DND-41 (cell line): ENCODE data around the gene AKT1S1.
A peak's percentile ranks its signal among the peaks of the same experiment; 100 is the strongest.

Source experiments
- ATAC-seq: fragments of 200-7000 bp; cut with Tn5 transposase; 3 replicates; pipeline ENCODE4 v1.9.1; 2021; ENCODE audit warnings: low read depth; ENCODE audit not compliant: insufficient read depth
- DNase-seq: peaks from one replicate; pipeline ENCODE4 v3.0.0-alpha.2; 2020
- H2AFZ ChIP-seq: 2 replicates; pipeline ENCODE4 v1.6.0; 2012; ENCODE audit warnings: low read depth, low read length
- H3K27ac ChIP-seq: 2 replicates; pipeline ENCODE4 v1.5.1; 2012; ENCODE audit warnings: low read length, inconsistent platforms
- H3K27me3 ChIP-seq: fragments of 200-600 bp; sonication (generic); 2 replicates; pipeline ENCODE4 v1.6.0; 2012; ENCODE audit warnings: low read length, mild to moderate bottlenecking, inconsistent platforms; ENCODE audit not compliant: insufficient read depth, poor library complexity
- H3K36me3 ChIP-seq: 2 replicates; pipeline ENCODE4 v1.5.1; 2012; ENCODE audit warnings: low read length, inconsistent platforms; ENCODE audit not compliant: insufficient read depth
- H3K4me1 ChIP-seq: 2 replicates; pipeline ENCODE4 v1.5.1; 2012; ENCODE audit warnings: mild to moderate bottlenecking, low read length; ENCODE audit not compliant: insufficient read depth
- H3K4me2 ChIP-seq: 2 replicates; pipeline ENCODE4 v1.6.0; 2012; ENCODE audit warnings: mild to moderate bottlenecking, moderate library complexity, low read length, inconsistent platforms; ENCODE audit not compliant: insufficient read depth
- H3K4me3 ChIP-seq, 2 experiments: fragments of 200-600 bp in 1 of 2; shearing (Covaris generic) in 1 of 2; 2 replicates each; pipeline ENCODE4 v1.5.1; 2012 to 2016; ENCODE audit warnings: inconsistent platforms in 2 of 2, low read length in 2 of 2, mild to moderate bottlenecking in 2 of 2, low read depth in 1 of 2, moderate library complexity in 1 of 2
- H3K79me2 ChIP-seq: 2 replicates; pipeline ENCODE4 v1.6.0; 2012; ENCODE audit warnings: low read length, inconsistent platforms; ENCODE audit not compliant: insufficient read depth
- H3K9ac ChIP-seq: 2 replicates; pipeline ENCODE4 v1.6.0; 2012; ENCODE audit warnings: low read depth, mild to moderate bottlenecking, inconsistent platforms, low read length, moderate library complexity
- H3K9me3 ChIP-seq: 2 replicates; pipeline ENCODE4 v1.5.1; 2012; ENCODE audit warnings: low read length, moderate library complexity, mild to moderate bottlenecking, inconsistent platforms; ENCODE audit not compliant: insufficient read depth, severe bottlenecking
- H4K20me1 ChIP-seq: 2 replicates; pipeline ENCODE4 v1.6.0; 2012; ENCODE audit warnings: low read length; ENCODE audit not compliant: insufficient read depth
- CTCF ChIP-seq: IDR thresholded peaks from 2 replicates; pipeline ENCODE4 v1.5.1; 2012; ENCODE audit warnings: borderline replicate concordance, low read length, moderate library complexity, mild to moderate bottlenecking; ENCODE audit not compliant: poor library complexity, severe bottlenecking; ENCODE audit errors: extremely low read depth
- EZH2 ChIP-seq: IDR thresholded peaks from 3 replicates; pipeline ENCODE4 v1.6.1; 2012; ENCODE audit warnings: borderline replicate concordance, low read depth, mild to moderate bottlenecking, moderate library complexity, low read length, inconsistent platforms; ENCODE audit not compliant: severe bottlenecking

The AKT1S1 gene

GRCh38 chr19:49876422-49877019 is 634 bp downstream of the AKT1S1 start:
- no peak for TF ChIP-seq CTCF
- no peak for TF ChIP-seq EZH2
- H4K20me1 ChIP-seq: no peaks in the 10 kb centered on the region; the same call in 1 of the 2 replicates
- peak overlapping the region; percentile 98 for H3K4me2 ChIP-seq
- H2AFZ ChIP-seq: peak overlapping the region; percentile 97
- peaks cover 34% of the 10 kb centered on the region for H3K36me3 ChIP-seq
- H3K4me1 ChIP-seq: peaks cover 35% of the 10 kb centered on the region
- H3K79me2 ChIP-seq: peaks cover 39% of the 10 kb centered on the region
- ATAC-seq (peak; percentile 66), DNase-seq (peak; percentile 98)
- H3K4me3 ChIP-seq: peak overlapping the region; percentile 78 to 86
- peak overlapping the region; percentile 99 for H3K27ac ChIP-seq
- peak overlapping the region; percentile 93 for H3K9ac ChIP-seq
- no peaks in the 10 kb centered on the region for H3K27me3 ChIP-seq
- H3K9me3 ChIP-seq: no peaks in the 10 kb centered on the region

GRCh38 chr19:49875857-49876421 is 1.2 kb downstream of the AKT1S1 start:
- peaks cover 39% of the 10 kb centered on the region for H3K79me2 ChIP-seq
- peak overlapping the region; percentile 99 for H3K27ac ChIP-seq
- ATAC-seq (peak; percentile 20; the same call in 1 of the 3 replicates), DNase-seq (peak; percentile 71)
- peaks cover 34% of the 10 kb centered on the region for H3K36me3 ChIP-seq
- H3K9ac ChIP-seq: peak overlapping the region; percentile 93
- H3K27me3 ChIP-seq: no peaks in the 10 kb centered on the region
- H3K4me3 ChIP-seq: peak overlapping the region; percentile 78 to 86
- peaks cover 39% of the 10 kb centered on the region for H3K4me1 ChIP-seq
- no peaks in the 10 kb centered on the region; the same call in 1 of the 2 replicates for H4K20me1 ChIP-seq
- no peak for TF ChIP-seq CTCF
- no peak for TF ChIP-seq EZH2
- H2AFZ ChIP-seq: peak overlapping the region; percentile 87
- H3K4me2 ChIP-seq: peak overlapping the region; percentile 98
- H3K9me3 ChIP-seq: no peaks in the 10 kb centered on the region

GRCh38 chr19:49875177-49875576 is 2.0 kb downstream of the AKT1S1 start:
- no peaks in the 10 kb centered on the region; the same call in 1 of the 2 replicates for H4K20me1 ChIP-seq
- peaks cover 39% of the 10 kb centered on the region for H3K79me2 ChIP-seq
- no peak for TF ChIP-seq EZH2
- no peak for TF ChIP-seq CTCF
- H3K27ac ChIP-seq: peak overlapping the region; percentile 99
- peak overlapping the region in 1 of 2 experiments; percentile 86; a peak in 3 of 4 replicates for H3K4me3 ChIP-seq
- DNase-seq (no peak), ATAC-seq (no peak)
- no peaks in the 10 kb centered on the region for H3K27me3 ChIP-seq
- peak overlapping the region; percentile 98 for H3K4me2 ChIP-seq
- H3K9me3 ChIP-seq: no peaks in the 10 kb centered on the region
- H3K36me3 ChIP-seq: peaks cover 29% of the 10 kb centered on the region
- no peak overlapping the region for H2AFZ ChIP-seq
- H3K9ac ChIP-seq: peak overlapping the region; percentile 93
- H3K4me1 ChIP-seq: peaks cover 47% of the 10 kb centered on the region
